NCI-H1092 (cell line): ENCODE data around the gene SDK1.

Experiments
- DNase-seq: peaks from one replicate; lab custom pipeline; 2025; lab: John Stamatoyannopoulos, UW

The SDK1 gene

GRCh38 chr7:4045450-4045849 is 744.4 kb downstream of the SDK1 start:
- DNase-seq: no peak

- no peak for DNase-seq
These were observed 744.9 kb downstream of the SDK1 start for GRCh38 chr7:4045975-4046374.

GRCh38 chr7:4048336-4048735 is 747.3 kb downstream of the SDK1 start:
- DNase-seq: no peak

DNA sequence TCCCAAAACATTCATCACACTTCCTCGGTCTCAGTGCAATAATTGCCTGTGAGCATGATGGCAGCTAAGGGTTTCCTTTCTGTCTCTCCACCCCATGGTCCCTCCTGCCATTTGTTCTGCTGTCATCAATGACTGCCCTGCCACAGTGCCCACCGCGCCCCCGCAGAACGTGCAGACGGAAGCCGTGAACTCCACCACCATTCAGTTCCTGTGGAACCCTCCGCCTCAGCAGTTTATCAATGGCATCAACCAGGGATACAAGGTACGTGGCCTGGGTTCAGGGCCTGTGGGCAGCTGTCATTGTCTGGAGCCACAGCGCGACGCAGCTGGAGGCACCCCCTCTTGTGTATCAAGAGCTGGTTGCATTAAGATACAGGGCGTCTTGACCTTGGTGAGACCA is 748.1 kb downstream of the SDK1 start:
- no peak for DNase-seq

DNA sequence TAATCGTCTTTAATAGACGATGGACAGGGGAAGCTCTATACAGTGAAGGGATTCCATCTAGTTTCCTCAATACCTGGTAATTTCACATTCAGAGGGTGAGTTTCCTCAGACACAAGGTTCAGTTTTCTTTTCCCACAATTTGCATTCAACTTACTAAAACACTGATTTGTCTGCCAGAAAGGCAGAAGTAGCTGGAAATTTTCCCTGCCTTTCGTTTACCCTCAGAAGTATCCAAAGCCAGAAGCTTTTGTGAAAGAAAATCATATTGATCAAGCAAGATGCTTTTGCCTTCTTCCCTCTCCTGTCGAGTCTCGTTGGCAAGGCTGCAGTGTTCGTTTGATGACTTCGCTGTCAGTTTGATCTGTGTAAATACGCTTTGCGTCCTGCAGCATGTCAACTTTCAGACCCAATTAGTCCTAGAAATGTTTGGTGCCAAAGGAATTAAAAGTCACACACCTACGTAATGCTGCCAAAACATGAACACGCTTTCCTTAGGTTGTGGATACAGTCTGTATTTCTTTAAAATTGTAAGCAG is 749.1 kb downstream of the SDK1 start:
- DNase-seq: no peak

DNA sequence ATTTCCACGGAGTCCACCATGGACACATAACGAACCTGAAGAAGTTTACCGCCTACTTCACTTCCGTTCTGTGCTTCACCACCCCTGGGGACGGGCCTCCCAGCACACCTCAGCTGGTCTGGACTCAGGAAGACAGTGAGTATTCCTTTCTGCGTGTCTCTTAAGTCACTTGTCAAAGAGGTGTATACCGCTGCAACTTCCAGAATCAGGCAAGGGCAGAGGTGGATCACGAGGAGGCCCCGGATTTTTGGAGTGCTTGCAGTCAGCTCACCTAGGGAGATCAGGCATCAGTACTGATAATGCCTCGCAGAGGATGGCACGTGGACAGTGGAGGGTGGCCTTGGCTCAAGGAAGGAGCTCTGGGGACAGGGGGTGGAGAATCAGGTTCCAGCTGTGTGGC is 750.6 kb downstream of the SDK1 start:
- no peak for DNase-seq

DNA sequence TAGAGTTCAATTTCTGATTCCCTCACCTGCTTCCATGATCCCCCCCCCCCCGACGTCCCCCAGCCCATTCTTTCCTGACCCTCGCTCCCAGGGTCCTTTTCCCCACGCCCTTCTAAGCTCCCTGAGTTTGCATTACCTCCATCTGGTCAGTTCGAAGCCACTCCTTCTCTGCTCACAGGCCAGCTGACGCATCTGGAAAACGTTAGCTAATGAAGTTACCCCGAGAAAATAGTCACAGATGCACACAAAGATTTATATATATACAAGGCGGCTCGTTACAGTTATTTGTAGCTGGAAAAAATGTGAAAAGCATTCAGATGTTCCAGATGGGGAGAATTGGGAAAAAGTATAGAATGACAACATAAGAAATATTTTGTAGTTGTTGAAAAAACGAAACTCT is 751.1 kb downstream of the SDK1 start:
- DNase-seq: no peak

GRCh38 chr7:4054158-4054557 is 753.1 kb downstream of the SDK1 start:
- no peak for DNase-seq

DNA sequence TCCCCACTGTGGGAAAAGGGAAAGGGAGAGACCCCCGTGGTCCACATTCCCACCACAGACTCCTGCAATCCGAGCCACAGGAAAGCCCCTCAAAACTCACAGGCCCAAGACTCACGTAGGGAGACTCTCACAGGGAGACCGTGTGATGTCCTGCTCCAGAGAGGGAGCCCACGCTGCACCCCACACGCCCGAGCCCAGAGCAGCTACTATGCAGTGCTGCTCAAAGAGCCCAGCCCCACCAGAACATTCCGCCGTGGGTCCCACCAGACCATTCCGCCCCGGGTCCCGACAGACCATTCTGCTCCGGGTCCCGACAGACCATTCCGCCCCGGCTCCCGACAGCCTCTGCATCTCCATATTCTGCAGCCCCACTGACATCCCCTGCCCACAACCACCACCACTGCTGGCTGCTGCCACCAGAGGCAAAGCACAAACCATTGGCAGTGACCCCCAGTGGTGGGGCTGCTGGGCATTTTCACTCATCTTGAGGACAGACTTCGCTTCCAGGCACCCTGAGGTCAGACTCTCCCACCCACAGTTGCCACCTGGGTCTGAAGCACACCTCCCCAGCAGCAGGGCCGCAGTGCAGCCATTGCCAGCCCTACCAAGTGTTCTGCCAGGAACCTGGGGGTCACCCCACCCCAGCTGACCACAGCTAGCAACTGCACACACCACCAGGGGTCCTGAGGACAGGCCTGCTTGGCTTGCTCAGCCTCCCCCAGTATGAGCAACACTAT is 755.7 kb downstream of the SDK1 start:
- no peak for DNase-seq

GRCh38 chr7:4057289-4057616 is 756.2 kb downstream of the SDK1 start:
- no peak for DNase-seq

DNA sequence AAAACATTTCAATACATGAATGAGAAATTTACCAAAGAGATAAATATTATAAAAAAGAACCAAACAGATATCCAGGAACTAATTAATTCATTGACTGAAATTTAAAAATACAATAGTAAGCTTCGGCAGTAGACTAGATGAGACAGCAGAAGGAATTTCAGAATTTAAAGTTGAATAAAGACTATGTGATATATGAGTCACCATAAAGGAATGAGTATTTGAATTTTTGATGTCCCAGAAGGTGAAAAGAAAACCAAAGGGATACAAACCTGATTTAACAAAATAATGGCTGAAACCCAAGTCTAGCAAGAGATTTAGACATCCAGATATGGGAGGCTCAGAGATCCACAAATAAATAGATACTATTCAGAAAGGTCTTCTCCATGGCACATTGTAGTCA is 757.1 kb downstream of the SDK1 start:
- DNase-seq: no peak

- DNase-seq: no peak
These were observed 764.1 kb downstream of the SDK1 start for GRCh38 chr7:4065190-4065589.

- no peak for DNase-seq
These were observed 765.2 kb downstream of the SDK1 start for GRCh38 chr7:4066206-4066605.

DNA sequence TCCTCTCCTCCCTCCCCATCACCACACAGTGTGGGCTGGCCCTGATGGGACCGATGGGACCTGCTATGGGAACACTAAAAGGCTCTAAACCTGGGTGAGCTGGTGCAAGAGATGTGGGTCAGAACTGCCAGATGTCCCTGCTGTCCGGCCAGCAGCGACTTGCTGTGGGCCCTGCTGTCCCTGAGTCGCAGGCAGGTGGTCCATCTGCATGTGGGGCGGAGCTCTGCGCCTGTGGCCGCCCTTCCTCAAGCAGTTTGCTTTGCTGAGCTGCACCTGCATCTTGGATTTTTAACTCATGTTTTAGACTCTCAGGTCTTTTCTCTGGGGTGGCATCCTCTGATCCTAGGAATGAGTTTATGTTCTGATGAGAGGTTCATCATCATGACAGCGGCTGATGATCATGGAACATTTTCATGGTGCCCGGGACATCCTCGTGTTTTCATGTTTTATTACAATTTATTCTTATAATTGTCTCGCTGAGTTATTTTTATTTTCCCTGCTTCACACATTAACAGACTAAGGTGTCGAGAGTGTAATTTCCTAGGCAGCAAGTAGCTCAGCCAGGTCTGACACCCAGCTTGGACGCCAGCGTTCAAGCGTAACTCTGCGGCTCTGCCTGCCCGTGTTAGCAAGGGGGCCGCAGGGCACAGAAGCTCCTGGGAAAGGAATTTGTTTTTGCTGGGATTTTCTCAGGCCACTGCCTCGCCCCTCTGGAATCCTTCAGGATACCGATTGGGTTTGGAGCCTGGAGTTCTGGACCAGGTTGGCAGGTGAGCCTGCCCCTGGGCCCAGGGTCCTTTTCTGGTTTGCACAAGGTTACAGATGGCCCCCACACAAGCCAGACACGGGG is 765.8 kb downstream of the SDK1 start:
- DNase-seq: no peak

- no peak for DNase-seq
These were observed 766.4 kb downstream of the SDK1 start for GRCh38 chr7:4067476-4067760.

- DNase-seq: no peak
These were observed 766.8 kb downstream of the SDK1 start for GRCh38 chr7:4067874-4068273.

GRCh38 chr7:4068286-4068685 is 767.2 kb downstream of the SDK1 start:
- no peak for DNase-seq

- DNase-seq: no peak
These were observed 768.4 kb downstream of the SDK1 start for GRCh38 chr7:4069268-4070095.

DNA sequence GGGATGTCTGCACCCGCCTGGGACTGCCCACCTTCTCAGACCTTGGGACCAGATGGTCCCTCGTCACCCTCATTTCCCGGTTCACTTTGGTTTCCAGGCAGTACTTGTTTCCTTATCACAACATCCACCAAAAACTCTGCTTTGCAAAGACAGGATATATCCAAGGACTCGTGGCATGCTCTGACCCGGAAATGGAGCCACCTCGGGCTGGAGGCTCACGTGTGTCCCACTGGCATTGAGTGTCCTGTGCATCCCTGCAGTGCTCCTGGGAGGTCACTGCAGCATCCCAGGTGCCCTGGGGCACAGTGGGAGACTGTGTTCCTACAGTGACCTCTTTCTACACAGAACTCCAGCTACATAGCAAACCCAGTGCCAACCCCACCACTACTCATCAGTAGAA is 769.2 kb downstream of the SDK1 start:
- no peak for DNase-seq

DNA sequence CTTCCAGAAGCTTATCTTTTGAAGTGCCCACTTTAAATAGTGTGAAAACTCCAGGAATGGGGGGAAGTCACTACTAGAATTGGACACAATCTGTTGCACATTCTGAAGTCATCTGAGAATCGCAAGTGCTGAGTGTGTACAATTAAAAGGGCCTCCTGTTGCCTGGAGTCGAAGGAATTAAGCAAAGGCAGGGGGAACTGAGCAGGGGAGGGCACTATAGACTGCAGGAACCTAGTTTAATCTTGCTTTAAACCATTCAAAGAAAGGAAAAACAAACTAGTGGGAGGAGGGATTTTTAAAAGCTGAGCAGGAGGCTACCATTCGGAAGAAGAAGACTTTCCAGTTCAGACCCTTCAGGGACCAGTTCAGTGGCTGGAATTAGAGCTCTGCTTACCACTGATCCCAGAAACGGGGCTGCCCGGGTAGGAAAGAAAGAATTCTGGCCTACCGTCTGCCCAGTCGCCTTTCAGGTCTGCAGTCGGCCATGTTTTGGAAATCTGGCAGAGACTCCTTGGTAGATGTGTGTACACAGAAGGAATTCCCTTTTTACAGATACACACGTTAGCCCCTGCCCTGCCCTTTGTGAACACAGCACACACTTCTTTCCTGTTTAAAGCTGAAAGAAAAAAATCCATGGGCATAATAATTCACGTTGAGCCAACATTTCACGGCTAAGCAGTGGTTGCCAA is 770.5 kb downstream of the SDK1 start:
- DNase-seq: no peak

DNA sequence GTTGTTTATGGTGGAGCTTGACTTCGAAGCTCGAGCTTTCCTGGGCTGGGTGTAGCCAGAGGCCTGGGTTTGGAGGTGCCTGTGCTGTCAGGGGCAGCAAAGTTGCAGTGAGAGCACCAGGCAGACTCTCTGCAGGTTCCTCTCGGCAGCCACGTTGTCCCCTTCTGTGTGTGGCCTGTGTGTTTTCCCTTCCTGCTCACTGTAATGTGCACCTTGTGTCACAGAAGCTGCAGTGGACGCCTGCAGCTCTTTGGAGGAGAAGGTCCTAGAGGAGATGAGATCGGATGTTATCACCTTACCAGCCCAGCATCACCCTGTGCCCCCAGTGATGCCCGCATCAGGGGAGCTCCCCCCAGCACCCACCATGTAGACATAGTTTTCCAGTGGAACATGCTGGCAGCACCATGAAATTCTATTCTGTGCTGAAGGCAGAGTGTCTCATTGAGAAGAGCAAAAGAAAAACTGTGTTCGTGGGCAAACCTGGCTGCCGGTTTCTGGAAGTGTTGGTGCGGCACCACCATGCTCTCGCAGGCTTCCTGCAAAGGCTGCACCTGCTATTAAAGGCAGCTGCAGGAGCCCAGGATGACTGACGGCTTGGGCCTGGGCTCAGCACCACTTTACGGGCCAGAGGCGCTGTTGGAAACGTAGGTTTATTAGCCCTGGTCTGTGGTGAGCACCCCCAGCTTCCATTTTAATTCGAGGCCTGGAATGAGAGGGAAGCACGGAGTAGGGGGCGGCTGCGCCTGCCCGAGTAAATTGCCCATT is 771.3 kb downstream of the SDK1 start:
- no peak for DNase-seq
